ENCODE results near the gene SLC9C1.
"Not testable (repeated sequence)": the region's sequence is repeated elsewhere in the genome, so short reads cannot be mapped to it uniquely, and the experiment has no call there.

Gene SLC9C1

GRCh38 chr3:112247900-112248299 lies 46.1 kb downstream of the SLC9C1 start:
- DNase-seq (ENCODE audit: insufficient read length) (peak; percentile 4), FAIRE-seq (no peak)
- no peak for TF ChIP-seq POLR2AphosphoS5 (IDR thresholded peaks at IDR 0.05; ENCODE audit: low read depth, low read length)
- TF ChIP-seq POLR2A (IDR thresholded peaks at IDR 0.05; ENCODE audit: low read depth, low read length), result no peak
- no peak for TF ChIP-seq TAF1 (IDR thresholded peaks at IDR 0.05; ENCODE audit: borderline replicate concordance, low read depth, low read length)

- DNase-seq (ENCODE audit: insufficient read length) (no peak), FAIRE-seq (no peak)
- TF ChIP-seq POLR2AphosphoS5 (IDR thresholded peaks at IDR 0.05; ENCODE audit: low read depth, low read length) (no peak), POLR2A (IDR thresholded peaks at IDR 0.05; ENCODE audit: low read depth, low read length) (no peak), TAF1 (IDR thresholded peaks at IDR 0.05; ENCODE audit: borderline replicate concordance, low read depth, low read length) (no peak)
These were observed 46.7 kb downstream of the SLC9C1 start for GRCh38 chr3:112247350-112247749.

- FAIRE-seq (no peak), DNase-seq (ENCODE audit: insufficient read length) (no peak)
- TF ChIP-seq POLR2AphosphoS5 (IDR thresholded peaks at IDR 0.05; ENCODE audit: low read depth, low read length), result no peak
- no peak for TF ChIP-seq TAF1 (IDR thresholded peaks at IDR 0.05; ENCODE audit: borderline replicate concordance, low read depth, low read length)
- no peak for TF ChIP-seq POLR2A (IDR thresholded peaks at IDR 0.05; ENCODE audit: low read depth, low read length)
These were observed 60.9 kb downstream of the SLC9C1 start for GRCh38 chr3:112233083-112233482.

DNA sequence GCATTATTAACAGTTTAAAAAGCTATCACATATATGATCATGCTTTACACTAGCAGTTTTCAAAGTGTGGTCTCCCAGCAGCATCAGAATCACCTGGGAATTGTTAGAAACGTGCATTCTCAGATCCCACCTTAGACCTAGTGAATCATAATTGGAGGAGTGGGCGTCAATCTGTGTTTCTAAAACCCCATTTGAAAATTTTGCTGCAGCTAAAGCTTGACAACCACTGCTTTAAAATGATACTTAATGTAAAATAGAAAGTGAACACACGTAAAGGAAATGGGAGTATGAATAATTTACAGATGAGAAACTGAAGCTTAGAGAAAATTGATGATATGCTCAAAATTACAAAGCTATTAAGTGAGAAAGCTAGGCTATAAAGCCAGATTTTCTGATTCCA lies 62.3 kb downstream of the SLC9C1 start:
- DNase-seq (ENCODE audit: insufficient read length), result no peak
- TF ChIP-seq POLR2AphosphoS5 (IDR thresholded peaks at IDR 0.05; ENCODE audit: low read depth, low read length) (no peak), POLR2A (IDR thresholded peaks at IDR 0.05; ENCODE audit: low read depth, low read length) (no peak), TAF1 (IDR thresholded peaks at IDR 0.05; ENCODE audit: borderline replicate concordance, low read depth, low read length) (no peak)
- FAIRE-seq, result no peak

DNA sequence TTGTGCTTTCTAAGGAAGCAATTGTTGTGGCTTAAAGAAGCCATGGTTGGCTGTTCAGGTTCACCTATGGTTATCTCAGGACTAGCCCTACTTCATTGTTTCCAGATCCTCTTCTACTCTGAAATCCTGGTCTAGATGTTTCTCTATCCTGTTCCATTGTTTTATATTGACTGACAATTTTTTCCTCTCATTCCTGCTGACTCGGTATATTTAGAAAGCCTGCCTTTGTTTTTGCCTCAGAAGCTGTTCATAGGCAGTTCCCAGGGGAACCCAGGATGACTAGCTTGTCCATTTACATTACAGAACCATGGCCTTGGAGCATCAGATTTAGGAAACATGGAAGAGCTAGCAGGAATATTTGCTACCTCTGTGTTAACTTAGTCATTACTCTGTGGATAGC lies 64.0 kb downstream of the SLC9C1 start:
- FAIRE-seq (peak; percentile 38), DNase-seq (ENCODE audit: insufficient read length) (no peak)
- TF ChIP-seq TAF1 (IDR thresholded peaks at IDR 0.05; ENCODE audit: borderline replicate concordance, low read depth, low read length), result no peak
- TF ChIP-seq POLR2AphosphoS5 (IDR thresholded peaks at IDR 0.05; ENCODE audit: low read depth, low read length), result no peak
- no peak for TF ChIP-seq POLR2A (IDR thresholded peaks at IDR 0.05; ENCODE audit: low read depth, low read length)

DNA sequence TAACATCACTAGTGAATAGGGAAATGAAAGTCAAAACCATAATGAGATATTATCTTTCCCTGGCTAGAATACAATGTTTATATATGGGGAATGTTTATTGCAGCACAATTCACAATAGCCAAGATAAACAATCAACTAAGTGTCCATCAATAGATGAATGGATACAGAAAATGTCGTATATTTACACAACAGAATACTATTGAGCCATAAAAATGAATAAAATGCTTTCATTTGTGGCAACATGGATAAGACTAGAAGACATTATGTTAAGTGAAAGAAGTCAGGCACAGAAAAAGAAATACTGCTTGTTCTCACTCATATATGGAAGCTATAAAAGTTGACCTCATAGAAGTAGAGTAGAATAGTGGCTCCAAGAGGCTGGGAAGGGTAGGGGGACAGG lies 65.2 kb downstream of the SLC9C1 start:
- DNase-seq (ENCODE audit: insufficient read length) (no peak), FAIRE-seq (no peak)
- TF ChIP-seq TAF1 (IDR thresholded peaks at IDR 0.05; ENCODE audit: borderline replicate concordance, low read depth, low read length) (no peak), POLR2A (IDR thresholded peaks at IDR 0.05; ENCODE audit: low read depth, low read length) (no peak), POLR2AphosphoS5 (IDR thresholded peaks at IDR 0.05; ENCODE audit: low read depth, low read length) (no peak)

DNA sequence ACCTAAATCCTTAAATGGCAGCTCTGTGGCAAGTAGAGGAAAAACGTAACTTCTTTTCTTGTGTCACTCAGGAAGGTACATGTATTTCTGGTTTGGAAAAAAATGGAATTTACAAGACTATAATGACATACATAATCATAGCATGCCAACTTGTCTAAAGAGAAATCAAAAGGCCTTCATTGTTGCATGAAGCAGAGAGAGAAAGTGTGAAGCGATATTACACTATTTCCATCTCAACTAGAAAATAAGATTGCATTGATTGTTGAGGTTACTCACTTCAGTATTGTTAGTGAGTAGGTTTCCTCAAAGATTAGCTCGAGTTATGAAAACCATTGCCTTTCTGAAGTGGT lies 93.7 kb downstream of the SLC9C1 start:
- DNase-seq (ENCODE audit: insufficient read length), result no peak
- FAIRE-seq, result no peak
- TF ChIP-seq TAF1 (IDR thresholded peaks at IDR 0.05; ENCODE audit: borderline replicate concordance, low read depth, low read length), result no peak
- no peak for TF ChIP-seq POLR2A (IDR thresholded peaks at IDR 0.05; ENCODE audit: low read depth, low read length)
- no peak for TF ChIP-seq POLR2AphosphoS5 (IDR thresholded peaks at IDR 0.05; ENCODE audit: low read depth, low read length)

DNA sequence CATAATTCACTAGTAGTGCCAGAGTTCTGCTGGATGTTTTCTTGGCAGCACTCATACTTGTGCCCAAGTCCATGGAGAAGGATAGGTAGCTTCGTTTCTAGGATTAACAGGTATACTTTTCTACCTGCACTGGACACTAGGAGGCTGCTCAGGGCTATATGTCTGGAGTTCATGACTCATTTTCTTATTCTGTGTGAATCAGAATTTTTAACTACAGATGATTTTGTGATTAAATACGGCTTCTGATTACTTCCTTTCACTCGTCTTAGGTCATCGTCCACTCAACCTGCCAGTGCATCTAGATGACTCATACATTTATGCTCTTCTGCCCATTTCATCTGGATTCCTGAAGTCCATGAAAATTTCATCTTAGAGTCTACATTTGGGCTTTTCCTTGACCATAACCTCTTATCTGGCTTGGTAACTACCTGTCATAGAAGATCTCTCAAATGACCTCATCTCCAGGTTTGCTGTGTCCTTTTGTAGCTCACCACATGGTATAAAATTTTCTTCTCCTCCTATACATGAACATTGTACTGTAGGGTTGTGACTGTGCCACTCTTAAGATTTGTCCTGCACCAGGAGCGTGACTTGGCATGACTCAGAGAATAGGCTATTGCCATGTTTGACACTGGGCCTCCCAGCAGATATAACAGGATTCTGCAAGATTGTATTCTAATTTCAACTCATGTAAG lies 94.2 kb downstream of the SLC9C1 start:
- no peak for DNase-seq (ENCODE audit: insufficient read length)
- TF ChIP-seq TAF1 (IDR thresholded peaks at IDR 0.05; ENCODE audit: borderline replicate concordance, low read depth, low read length) (no peak), POLR2A (IDR thresholded peaks at IDR 0.05; ENCODE audit: low read depth, low read length) (no peak), POLR2AphosphoS5 (IDR thresholded peaks at IDR 0.05; ENCODE audit: low read depth, low read length) (no peak)
- FAIRE-seq, result no peak

- no peak for DNase-seq (ENCODE audit: insufficient read length)
- no peak for FAIRE-seq
- TF ChIP-seq POLR2AphosphoS5 (IDR thresholded peaks at IDR 0.05; ENCODE audit: low read depth, low read length) (no peak), POLR2A (IDR thresholded peaks at IDR 0.05; ENCODE audit: low read depth, low read length) (no peak), TAF1 (IDR thresholded peaks at IDR 0.05; ENCODE audit: borderline replicate concordance, low read depth, low read length) (no peak)
These were observed 96.9 kb downstream of the SLC9C1 start for GRCh38 chr3:112197131-112197530.

DNA sequence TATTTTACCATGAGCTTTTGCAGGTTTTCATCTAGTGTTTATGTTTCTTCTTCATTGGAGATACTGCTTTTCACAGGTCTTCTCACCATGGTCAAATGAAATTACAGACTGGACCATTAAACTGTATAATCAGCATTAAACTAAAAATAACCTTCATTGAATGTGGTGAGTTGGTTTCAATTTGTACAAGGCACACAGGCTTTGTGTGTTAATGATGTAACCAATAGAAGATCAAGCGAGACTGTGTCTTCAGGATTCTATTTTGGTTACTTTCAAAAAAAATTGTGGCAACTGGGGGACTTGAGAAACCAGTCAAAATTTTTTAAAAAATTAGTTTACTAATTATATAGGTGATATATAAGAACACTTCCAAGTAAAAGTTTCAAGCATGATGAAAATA lies 106.7 kb downstream of the SLC9C1 start:
- FAIRE-seq, result no peak
- TF ChIP-seq POLR2A (IDR thresholded peaks at IDR 0.05; ENCODE audit: low read depth, low read length), result no peak
- no peak for TF ChIP-seq TAF1 (IDR thresholded peaks at IDR 0.05; ENCODE audit: borderline replicate concordance, low read depth, low read length)
- no peak for TF ChIP-seq POLR2AphosphoS5 (IDR thresholded peaks at IDR 0.05; ENCODE audit: low read depth, low read length)
- no peak for DNase-seq (ENCODE audit: insufficient read length)

GRCh38 chr3:112185423-112186035 lies 108.5 kb downstream of the SLC9C1 start:
- peak; percentile 86 for FAIRE-seq

GRCh38 chr3:112175646-112176045 lies 118.4 kb downstream of the SLC9C1 start:
- FAIRE-seq, result no peak
- no peak for TF ChIP-seq POLR2AphosphoS5 (IDR thresholded peaks at IDR 0.05; ENCODE audit: low read depth, low read length)
- no peak for TF ChIP-seq TAF1 (IDR thresholded peaks at IDR 0.05; ENCODE audit: borderline replicate concordance, low read depth, low read length)
- no peak for TF ChIP-seq POLR2A (IDR thresholded peaks at IDR 0.05; ENCODE audit: low read depth, low read length)

More at GRCh38 chr3:112185423-112186035, 108.5 kb downstream of the SLC9C1 start:
- not testable (repeated sequence) for DNase-seq (ENCODE audit: insufficient read length)

More at GRCh38 chr3:112175646-112176045, 118.4 kb downstream of the SLC9C1 start:
- no peak for DNase-seq (ENCODE audit: insufficient read length)

All from GM12892 (cell line).